ENCODE results near the gene GRIK1.

DNA sequence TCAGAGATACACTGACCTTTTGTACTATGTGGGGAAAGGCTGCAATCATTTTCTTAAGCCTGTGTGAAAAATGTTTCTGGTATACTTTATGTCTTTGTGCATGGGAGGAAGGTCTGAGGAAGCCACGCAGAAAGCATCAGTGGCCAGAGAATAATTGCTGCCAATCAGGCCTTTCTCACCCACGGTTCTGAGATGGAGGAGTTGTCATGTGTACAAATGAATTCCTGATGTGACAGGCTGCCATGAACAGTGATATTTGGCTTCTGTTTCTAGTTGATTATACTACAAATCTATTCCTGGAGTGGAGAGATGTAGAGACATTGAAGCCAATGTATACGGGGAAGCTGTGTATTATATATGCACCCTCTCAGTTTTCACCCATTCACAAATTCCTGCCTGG, 142.6 kb downstream of the GRIK1 start:
- TF ChIP-seq, protein P1, sequence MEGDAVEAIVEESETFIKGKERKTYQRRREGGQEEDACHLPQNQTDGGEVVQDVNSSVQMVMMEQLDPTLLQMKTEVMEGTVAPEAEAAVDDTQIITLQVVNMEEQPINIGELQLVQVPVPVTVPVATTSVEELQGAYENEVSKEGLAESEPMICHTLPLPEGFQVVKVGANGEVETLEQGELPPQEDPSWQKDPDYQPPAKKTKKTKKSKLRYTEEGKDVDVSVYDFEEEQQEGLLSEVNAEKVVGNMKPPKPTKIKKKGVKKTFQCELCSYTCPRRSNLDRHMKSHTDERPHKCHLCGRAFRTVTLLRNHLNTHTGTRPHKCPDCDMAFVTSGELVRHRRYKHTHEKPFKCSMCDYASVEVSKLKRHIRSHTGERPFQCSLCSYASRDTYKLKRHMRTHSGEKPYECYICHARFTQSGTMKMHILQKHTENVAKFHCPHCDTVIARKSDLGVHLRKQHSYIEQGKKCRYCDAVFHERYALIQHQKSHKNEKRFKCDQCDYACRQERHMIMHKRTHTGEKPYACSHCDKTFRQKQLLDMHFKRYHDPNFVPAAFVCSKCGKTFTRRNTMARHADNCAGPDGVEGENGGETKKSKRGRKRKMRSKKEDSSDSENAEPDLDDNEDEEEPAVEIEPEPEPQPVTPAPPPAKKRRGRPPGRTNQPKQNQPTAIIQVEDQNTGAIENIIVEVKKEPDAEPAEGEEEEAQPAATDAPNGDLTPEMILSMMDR (IDR thresholded peaks at IDR 0.05; ENCODE audit: low read length): no peak
- TF ChIP-seq EZH2 (IDR thresholded peaks at IDR 0.05; ENCODE audit: borderline replicate concordance, low read length): no peak
